GM19193 (cell line): ENCODE measurements around the gene CYREN.

Experiments
- POLR2A ChIP-seq: IDR thresholded peaks from 4 replicates; pipeline ENCODE4 v1.6.1; 2011; ENCODE audit not compliant: insufficient read depth, insufficient read length; ENCODE audit errors: extremely low read depth

CYREN gene

DNA sequence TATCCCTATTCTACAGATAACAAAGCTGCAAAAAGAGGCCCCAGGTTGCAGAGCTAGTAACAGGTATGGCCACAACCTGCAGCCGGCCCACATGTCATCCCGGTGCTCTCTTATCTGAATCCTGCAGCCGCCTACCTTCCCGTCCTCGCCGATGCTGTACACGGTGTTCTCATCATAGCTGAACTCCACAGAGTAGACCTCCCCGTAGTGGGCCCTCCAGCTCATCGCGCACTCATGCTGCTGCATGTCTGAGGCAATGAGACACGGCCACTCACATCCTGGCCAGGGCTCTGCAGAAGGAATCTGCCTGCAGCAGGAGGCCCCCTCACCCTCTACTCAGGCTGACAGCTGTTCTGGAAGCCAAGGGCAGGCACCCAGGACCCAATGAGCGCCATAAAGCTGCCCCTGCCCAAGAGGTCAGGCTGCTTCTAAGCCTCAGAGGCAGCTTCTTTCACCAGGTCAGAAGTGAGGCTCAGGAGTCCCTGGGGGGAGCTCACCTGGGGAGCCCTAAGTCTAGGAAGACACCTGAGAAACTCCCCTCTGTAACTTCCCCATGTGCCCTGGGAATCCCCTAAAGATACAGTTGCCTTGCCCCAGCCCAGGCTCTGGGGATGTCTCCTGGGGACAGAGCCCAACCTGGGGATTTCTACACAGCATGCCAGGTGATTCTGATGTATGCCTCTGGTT lies 17.9 kb upstream of the CYREN start:
- TF ChIP-seq POLR2A, result no peak

DNA sequence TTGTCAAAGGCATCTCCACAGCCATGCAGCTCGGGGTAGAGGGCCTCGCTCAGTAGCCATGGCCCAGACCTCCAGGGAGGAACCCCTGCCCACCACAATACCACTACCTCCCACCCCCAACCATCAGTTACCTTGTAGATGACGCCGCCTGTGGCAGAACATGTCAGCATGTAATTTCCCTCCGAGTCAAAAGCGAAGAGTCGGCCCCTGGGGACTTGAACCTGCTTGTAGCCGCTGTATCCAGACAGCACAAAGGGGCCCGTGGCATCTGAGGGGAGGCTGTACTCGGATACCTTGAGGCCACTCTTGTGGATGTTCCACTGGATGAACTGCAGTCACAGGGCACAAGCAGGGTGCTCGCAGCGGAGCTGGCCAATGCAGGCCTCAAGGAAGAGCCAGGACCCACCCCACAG lies 16.3 kb upstream of the CYREN start:
- TF ChIP-seq POLR2A, result peak; percentile 42

DNA sequence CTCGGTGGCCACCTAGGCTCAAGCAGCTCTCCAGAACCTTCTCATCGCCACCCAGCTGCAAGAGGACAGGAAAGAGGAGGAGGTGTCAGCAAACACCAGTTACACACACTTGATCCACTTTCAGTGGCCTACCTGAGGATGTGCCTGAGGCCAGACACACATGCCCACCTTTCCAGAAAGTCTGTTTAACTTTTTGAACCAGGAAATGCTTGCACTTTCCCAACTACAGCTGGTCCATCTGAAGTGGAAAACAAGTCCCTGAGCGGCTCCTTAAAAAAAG lies 15.7 kb upstream of the CYREN start:
- TF ChIP-seq POLR2A, result no peak

DNA sequence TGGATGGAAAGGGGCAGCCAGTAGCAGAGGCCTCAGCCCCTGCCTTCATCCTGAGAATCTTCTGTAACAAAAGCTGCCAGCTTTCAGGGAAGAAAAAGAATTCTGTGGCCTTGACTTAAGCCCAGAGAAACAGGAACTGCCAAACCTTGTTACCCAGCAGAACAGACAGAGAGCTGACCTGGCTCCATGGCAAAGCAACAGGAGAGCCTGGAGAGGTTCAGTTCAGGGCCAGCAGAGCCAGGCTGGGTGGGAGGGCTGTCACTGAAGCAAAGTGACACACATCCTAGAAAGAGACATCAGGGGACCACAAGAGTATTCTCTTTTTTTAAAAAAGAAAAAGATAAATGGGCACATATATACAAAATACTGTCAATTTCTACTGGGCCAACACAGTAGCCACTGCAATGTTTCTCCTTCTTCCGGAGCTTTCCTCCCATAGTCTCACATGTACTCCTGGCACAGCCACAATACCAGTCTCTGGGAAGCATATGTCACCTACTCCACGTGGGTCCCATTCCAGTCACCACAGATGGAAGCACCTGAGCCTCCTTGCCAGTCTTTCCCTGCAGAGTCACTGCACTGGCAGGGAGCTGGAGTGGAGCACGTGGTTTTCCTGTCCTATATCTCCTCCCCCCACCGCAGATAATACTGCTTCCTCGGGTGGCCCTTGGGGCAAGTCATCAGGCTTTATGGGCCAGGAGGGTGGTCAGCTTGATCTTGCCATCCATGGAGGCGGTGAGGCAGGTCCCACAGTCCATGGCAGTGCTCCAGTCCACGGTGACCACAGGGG lies 15.2 kb upstream of the CYREN start:
- peak; percentile 33 for TF ChIP-seq POLR2A

DNA sequence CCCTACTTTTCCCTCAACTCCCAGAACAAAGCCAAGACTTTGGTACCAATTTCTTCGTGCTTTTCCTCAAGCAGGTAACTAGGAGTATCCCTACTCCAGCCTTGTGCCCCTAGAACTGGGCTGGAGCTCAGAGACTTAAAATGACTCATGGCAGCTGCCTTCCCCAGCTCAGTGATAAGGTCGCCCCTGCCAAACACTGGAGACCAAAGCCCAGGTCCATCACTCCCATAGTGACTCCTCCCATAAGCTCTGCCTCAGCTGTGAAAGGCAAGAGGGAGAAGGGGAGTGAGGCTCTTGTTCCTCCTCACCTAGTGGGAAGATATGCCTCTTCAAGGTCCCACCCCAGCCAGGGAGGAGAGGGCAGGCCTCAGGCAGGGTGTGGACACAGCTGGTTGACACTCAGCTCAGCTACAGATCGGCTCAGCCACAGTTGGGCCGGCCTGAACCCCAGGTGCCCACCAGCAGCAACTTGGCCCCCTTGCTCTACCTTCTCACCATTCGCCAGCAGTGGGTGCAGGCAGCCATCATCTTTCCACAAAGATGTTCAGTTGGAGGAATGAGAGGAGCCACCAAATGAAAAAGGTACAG lies 13.8 kb upstream of the CYREN start:
- TF ChIP-seq POLR2A, result no peak

DNA sequence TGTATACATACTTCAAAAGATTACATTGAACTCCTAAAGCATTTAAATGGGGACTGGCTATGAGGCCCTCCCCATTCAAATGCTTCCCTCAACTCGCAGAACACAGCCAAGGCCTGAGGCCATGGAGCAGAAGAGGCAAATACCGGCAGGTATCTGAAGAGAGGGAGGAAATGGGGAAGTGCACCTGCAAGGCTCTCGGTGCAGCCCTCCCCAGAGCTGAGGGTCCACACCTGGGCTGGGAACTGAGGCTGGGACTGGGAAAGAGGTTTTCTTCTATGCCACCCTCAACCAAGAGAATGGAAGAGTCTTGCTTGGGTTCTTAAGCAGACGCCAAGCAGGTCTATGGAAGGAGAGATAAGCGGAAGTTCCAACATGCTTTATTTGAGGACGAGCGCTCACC lies 13.0 kb upstream of the CYREN start:
- TF ChIP-seq POLR2A, result no peak

DNA sequence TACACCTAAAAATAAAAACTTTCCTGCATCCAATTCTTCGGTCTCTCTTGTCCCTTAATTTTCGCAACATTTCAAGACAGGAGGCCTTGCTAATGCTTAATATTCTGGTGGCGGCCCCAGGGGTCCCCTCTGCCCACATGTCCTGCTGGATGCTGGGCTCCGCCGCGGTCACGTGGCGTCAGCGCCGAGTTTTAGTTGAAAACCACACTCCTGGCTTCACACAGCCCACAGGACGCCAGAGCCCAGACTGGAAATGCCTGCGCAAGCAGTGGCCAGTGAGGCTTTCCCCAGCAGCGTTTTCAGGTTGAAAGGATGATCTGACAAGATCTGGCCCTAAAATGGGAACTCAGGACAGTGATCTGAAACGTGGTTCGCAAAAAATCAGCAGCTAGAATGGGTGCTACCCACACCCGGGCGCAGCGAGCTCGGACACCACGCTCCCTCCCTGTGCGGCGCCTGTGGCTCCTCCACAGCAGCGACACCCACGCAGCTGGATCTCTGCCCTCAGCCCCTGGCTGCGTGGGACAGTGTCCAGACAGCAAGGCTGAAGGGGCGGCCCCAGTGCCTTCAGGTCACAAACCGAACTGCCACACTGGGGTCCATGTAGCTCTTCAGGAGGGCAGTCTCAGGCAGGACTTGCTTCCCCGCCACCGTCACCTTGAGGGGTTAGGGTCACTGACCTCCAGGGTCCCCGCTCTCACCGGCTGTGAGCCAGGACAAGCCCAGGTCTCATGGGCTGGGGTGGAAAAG lies 11.6 kb upstream of the CYREN start:
- TF ChIP-seq POLR2A, result no peak

DNA sequence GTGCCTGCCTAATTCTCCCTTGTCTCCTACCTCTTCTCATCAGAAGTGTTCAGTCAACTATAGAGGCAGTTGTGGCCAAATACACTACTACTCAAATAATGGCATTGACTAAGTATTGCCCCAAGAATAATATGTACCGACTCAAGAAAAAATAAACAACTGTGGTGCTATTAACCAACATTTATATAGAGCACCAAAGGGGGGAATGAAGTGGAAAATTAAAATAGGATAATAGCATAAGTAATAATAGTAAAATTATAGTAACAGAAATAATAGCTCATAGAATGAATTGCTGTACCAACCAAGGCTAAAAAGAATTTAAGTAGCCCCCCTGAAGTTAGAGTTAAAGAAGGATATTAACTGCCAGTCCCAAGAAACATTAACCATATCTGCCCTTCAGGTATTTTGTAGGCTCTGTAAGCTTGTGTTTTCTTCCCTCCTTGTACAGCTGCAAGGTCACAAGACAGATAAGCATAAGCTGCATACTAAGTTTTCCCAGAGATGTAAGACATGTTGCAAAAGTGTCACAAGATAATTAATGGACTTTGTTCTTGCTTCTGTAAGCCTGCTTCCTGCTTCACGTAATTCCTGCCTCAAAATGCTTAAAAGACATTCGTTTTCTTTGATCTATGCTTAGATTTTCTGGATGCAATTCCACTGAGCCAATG lies 10.9 kb upstream of the CYREN start:
- TF ChIP-seq POLR2A, result no peak

DNA sequence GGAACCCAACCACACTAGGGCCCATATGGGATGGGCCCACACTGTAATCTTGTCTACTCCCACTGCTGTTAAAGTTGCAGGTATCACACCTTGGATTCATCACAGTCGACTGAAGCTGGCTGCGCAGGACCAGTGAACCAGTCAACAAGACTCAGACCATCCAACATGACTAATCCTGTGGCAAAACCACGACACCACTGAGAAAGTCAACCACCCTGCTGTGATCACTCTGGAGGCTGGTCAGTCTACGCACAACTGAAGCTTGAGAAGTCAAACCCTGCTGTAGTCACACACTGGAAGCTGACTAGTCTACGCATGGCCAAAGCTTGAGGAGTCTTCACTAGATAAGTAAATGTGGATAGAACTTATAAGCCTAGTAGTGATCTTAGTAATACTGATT lies 9.6 kb upstream of the CYREN start:
- no peak for TF ChIP-seq POLR2A

DNA sequence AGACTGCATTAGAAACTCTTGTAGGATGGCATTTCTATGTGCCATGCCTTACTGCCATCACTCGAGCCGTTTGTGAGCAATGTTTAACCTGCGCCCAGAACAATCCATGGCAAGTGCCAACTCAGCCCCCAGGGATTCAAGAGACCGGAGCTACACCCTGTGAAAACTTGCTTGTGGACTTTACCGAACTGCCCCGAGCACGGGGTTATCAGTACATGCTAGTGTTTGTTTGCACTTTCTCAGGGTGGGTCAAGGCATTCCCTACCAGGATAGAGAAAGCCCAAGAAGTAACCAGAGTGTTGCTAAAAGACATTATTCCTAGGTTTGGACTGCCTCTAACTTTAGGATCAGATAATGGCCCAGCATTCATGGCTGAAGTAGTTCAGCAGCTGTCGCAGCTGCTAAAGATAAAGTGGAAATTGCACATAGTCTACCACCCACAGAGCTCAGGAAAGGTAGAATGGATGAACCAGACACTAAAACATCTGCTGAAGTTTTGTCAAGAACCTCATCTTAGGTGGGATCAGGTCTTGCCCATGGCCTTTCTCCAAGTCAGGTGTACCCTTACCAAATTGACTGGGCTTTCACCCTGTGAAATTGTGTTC lies 8.9 kb upstream of the CYREN start:
- no peak for TF ChIP-seq POLR2A

DNA sequence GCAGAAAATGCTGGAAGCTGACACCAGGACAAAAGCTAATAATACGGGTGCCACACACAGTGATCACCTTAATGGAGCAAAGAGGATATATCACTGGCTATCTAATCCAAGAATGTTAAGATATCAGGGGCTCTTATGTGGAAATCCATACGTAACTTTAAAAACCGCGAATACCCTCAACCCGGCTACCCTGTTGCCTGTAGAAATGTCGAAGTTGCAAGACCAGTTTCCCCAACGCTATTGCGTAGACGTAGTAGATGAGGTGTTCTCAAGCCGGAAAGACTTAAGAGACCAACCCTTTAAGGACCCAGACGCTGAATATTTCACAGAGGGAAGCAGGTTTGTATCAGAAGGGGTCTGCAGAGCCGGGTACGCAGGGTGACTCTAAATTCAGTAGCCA lies 7.9 kb upstream of the CYREN start:
- TF ChIP-seq POLR2A, result no peak

DNA sequence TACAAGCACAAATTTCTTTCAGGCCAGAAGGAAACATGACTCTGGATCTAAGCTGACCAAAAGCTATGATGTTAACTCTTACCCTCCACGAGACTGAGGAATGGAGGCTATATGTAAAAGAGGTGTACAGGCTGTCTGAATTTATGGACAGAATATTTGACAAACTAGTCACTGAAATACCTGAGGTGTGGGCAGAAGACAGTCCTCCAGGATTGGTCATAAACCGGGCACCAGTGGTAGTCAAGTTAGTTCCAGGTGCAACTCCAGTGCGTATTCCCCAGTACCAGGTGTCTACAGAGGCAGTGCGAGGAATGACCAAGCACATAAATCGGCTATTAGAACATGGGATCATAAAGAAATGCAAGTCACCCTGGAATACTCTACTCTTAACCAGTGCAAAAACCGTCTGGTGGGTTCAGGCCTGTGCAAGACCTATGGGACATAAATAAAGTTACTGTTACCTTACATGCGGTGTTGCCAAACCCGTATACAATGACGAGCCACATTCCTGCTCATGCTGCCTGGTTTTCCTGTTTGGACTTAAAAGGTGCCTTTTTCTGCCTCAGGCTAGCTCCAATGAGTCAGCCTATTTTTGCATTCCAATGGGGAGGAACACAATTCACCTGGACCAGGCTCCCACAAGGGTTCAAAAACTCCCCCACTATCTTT lies 6.7 kb upstream of the CYREN start:
- no peak for TF ChIP-seq POLR2A

DNA sequence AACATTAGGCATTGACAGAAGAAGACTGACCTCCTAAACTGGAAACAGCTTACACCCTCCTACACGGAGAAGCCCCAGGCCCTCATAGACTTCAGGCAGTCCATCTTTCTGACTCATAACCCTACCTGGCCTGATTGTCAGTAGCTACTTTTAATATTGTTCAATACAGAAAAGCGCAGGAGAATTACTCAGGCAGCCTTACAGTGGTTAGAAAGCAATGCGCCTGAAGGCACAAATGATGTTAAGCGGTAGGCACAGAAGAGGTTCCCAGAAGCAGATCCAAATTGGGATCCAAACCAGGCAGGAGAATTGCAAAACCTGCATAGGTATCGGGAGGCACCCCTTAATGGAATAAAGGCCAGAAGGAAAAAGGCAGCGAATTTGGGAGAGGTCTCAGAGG lies 5.4 kb upstream of the CYREN start:
- no peak for TF ChIP-seq POLR2A

DNA sequence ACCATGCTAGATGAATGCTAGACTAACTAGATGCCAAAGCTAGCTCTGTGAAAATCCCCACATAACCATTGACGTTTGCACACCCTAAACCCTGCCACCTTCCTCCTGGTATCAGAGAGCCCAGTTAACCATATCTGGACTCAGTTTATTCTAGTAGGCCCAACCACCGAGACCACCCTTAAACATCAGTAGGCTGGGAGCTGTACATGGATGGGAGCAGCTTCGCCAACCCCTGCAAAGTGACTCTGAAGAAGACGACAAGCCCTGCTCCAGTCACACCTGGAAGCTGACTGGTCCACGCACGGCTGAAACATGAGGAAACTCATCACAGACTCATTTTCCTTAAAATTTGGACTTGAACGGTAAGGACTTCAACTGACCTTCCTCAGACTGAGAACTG lies 4.4 kb upstream of the CYREN start:
- TF ChIP-seq POLR2A, result no peak
